Measurements from ENCODE around the gene EIF4EBP2. TPM values are rescaled to one million over a fixed set of nuclear protein-coding genes. Genes with fewer than 3 reads are reported as not detected.

Gene EIF4EBP2
- total RNA-seq, 1 donor from 2014 or later: 71.4 TPM

- no peak overlapping the region for H3K4me3 Mint-ChIP-seq
- H3K27ac Mint-ChIP-seq: no peak overlapping the region
- DNase-seq (ENCODE audit: low spot score in 2 of 2, unreplicated experiment in 2 of 2): no peak
- H3K27me3 Mint-ChIP-seq (ENCODE audit: low read depth): no peaks in the 10 kb centered on the region
- no peaks in the 10 kb centered on the region for H3K9me3 Mint-ChIP-seq
- no peaks in the 10 kb centered on the region for H3K4me1 Mint-ChIP-seq
- TF ChIP-seq, protein P1, sequence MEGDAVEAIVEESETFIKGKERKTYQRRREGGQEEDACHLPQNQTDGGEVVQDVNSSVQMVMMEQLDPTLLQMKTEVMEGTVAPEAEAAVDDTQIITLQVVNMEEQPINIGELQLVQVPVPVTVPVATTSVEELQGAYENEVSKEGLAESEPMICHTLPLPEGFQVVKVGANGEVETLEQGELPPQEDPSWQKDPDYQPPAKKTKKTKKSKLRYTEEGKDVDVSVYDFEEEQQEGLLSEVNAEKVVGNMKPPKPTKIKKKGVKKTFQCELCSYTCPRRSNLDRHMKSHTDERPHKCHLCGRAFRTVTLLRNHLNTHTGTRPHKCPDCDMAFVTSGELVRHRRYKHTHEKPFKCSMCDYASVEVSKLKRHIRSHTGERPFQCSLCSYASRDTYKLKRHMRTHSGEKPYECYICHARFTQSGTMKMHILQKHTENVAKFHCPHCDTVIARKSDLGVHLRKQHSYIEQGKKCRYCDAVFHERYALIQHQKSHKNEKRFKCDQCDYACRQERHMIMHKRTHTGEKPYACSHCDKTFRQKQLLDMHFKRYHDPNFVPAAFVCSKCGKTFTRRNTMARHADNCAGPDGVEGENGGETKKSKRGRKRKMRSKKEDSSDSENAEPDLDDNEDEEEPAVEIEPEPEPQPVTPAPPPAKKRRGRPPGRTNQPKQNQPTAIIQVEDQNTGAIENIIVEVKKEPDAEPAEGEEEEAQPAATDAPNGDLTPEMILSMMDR (IDR thresholded peaks at IDR 0.05; ENCODE audit: unreplicated experiment): no peak
- H3K36me3 Mint-ChIP-seq: peaks cover 40% of the 10 kb centered on the region
These were observed 22.9 kb downstream of the EIF4EBP2 start for GRCh38 chr10:70426823-70427222.

DNA sequence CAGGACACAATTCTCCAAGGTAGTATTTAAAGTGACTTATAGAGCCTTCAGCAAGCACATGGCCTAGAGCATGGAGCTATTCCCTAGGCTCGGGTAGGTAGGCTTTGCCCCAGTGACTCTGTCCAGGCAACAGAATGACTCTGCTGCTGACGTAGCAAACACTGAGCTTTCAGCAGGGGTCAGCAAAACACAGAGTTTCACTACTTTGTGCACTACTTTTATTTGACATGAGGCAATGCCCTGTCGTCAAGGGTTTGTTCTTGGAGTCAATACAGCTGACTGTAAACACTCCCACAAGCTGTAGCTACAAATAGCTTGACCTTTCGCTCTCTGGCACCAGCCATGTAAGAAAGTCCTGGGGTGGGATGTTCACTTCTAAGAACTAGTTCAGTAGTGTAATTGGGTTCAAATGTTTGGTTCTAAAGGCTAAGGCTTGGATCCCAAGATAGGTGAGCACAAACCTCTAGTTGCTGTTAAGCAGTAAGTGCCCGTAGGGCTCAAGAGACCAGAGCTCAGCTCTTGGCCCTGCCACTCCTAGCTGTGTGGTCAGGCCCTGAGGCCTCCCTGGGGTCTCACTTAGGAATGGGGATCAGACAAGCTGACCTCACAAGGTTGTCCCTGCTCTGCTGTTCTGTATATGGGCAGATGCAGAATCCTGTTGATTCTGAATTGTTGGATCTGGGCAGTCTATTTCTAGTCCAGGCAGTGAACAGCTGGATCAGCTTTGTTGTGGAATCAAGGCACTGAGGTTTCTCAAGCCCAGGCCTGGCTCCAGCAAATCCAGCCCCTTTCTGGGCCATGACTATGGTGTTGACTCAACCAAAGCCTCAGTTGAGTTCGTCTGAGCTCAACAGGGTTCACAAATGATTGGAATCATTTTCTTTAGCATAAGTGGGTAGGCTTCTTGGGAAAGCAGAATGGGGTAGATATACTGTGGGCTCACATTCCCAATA is 26.8 kb downstream of the EIF4EBP2 start:
- Mint-ChIP-seq H3K4me3 (no peak overlapping the region), H3K4me1 (no peaks in the 10 kb centered on the region), H3K27ac (no peak overlapping the region), H3K27me3 (ENCODE audit: low read depth) (no peaks in the 10 kb centered on the region), H3K36me3 (peaks cover 6% of the 10 kb centered on the region), H3K9me3 (no peaks in the 10 kb centered on the region)
- no peak for DNase-seq (ENCODE audit: low spot score in 2 of 2, unreplicated experiment in 2 of 2)
- TF ChIP-seq, protein P1 (IDR thresholded peaks at IDR 0.05; ENCODE audit: unreplicated experiment): no peak

DNA sequence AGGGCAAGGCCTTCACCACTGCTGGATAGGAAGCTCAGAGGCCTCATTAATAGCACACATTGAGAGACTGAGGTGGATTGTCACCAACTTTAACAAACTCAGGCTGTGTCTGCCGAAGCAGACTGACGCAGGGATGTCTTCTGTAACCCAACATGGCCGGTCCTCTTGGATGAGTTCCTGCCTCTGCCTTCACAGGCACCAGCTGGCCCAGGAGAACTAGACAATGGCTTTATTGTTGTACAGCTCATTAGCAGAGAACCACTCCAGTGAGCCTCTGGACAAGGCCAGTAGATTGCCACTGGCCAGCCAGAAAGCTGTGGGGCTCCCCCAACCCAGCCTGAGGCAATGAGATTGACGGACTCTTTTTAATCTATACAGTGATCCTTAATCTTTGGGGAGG is 28.2 kb downstream of the EIF4EBP2 start:
- DNase-seq (ENCODE audit: low spot score in 2 of 2, unreplicated experiment in 2 of 2): no peak
- Mint-ChIP-seq H3K27me3 (ENCODE audit: low read depth) (peaks cover 6% of the 10 kb centered on the region), H3K9me3 (no peaks in the 10 kb centered on the region), H3K4me1 (no peaks in the 10 kb centered on the region), H3K27ac (peak overlapping the region; percentile 35), H3K36me3 (peaks cover 5% of the 10 kb centered on the region), H3K4me3 (no peak overlapping the region)
- TF ChIP-seq, protein P1 (IDR thresholded peaks at IDR 0.05; ENCODE audit: unreplicated experiment): no peak

GRCh38 chr10:70432561-70433263 is 28.8 kb downstream of the EIF4EBP2 start:
- DNase-seq (ENCODE audit: low spot score in 2 of 2, unreplicated experiment in 2 of 2): no peak
- no peak overlapping the region for H3K27ac Mint-ChIP-seq
- H3K4me3 Mint-ChIP-seq: no peak overlapping the region
- no peaks in the 10 kb centered on the region for H3K4me1 Mint-ChIP-seq
- TF ChIP-seq, protein P1 (IDR thresholded peaks at IDR 0.05; ENCODE audit: unreplicated experiment): no peak
- no peaks in the 10 kb centered on the region for H3K9me3 Mint-ChIP-seq
- H3K36me3 Mint-ChIP-seq: peaks cover 5% of the 10 kb centered on the region
- peaks cover 12% of the 10 kb centered on the region for H3K27me3 Mint-ChIP-seq (ENCODE audit: low read depth)

GRCh38 chr10:70433581-70434280 is 29.8 kb downstream of the EIF4EBP2 start:
- TF ChIP-seq, protein P1 (IDR thresholded peaks at IDR 0.05; ENCODE audit: unreplicated experiment): no peak
- Mint-ChIP-seq H3K36me3 (peaks cover 2% of the 10 kb centered on the region), H3K9me3 (no peaks in the 10 kb centered on the region), H3K27me3 (ENCODE audit: low read depth) (peaks cover 22% of the 10 kb centered on the region), H3K4me3 (no peak overlapping the region), H3K4me1 (no peaks in the 10 kb centered on the region), H3K27ac (no peak overlapping the region)
- no peak for DNase-seq (ENCODE audit: low spot score in 2 of 2, unreplicated experiment in 2 of 2)

Measured in mesothelial cell of epicardium (in vitro differentiated cells).